ENCODE data around the gene ARHGEF7. TPM values are rescaled to one million over a fixed set of nuclear protein-coding genes. Genes with fewer than 3 reads are reported as not detected.
A peak's percentile ranks its signal among the peaks of the same experiment; 100 is the strongest.

The ARHGEF7 gene
- total RNA-seq, 2 experiments from 2014 or later, result 67.0 to 71.2 TPM

DNA sequence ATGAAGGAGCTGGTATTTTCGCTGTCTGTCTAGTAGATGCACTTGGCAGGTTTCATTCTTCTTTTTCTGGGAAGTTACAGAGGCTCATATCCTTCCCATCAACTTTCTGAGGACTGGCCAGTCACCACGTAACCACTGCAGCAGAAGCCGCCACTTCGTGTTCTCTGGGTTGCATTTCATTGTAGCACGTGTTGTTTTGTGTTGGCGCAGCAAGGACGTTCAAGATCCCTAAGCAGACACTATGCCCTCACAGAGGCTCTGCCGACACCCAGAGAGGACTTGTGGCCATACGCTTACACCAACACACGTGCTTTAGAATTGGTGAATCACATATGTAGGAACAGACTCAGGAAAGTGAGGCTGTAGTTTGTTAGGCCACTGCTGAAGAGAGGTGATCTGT, 163.1 kb downstream of the ARHGEF7 start:
- intact Hi-C loops (cut with micrococcal nuclease), result no loop called here
- no peak for DNase-seq
- Mint-ChIP-seq H3K36me3 (ENCODE audit: low read depth) (peaks cover 43% of the 10 kb centered on the region), H3K27me3 (no peaks in the 10 kb centered on the region), H3K9me3 (no peaks in the 10 kb centered on the region), H3K27ac (no peak overlapping the region), H3K4me3 (no peak overlapping the region), H3K4me1 (ENCODE audit: low read depth) (peaks cover 19% of the 10 kb centered on the region)
- ATAC-seq, result no peak
- TF ChIP-seq, protein P1, sequence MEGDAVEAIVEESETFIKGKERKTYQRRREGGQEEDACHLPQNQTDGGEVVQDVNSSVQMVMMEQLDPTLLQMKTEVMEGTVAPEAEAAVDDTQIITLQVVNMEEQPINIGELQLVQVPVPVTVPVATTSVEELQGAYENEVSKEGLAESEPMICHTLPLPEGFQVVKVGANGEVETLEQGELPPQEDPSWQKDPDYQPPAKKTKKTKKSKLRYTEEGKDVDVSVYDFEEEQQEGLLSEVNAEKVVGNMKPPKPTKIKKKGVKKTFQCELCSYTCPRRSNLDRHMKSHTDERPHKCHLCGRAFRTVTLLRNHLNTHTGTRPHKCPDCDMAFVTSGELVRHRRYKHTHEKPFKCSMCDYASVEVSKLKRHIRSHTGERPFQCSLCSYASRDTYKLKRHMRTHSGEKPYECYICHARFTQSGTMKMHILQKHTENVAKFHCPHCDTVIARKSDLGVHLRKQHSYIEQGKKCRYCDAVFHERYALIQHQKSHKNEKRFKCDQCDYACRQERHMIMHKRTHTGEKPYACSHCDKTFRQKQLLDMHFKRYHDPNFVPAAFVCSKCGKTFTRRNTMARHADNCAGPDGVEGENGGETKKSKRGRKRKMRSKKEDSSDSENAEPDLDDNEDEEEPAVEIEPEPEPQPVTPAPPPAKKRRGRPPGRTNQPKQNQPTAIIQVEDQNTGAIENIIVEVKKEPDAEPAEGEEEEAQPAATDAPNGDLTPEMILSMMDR (IDR thresholded peaks at IDR 0.05), result no peak
- ChIA-PET CTCF (no interaction called here), POLR2A (no interaction called here)

- Mint-ChIP-seq H3K27me3 (no peaks in the 10 kb centered on the region), H3K9me3 (no peaks in the 10 kb centered on the region), H3K4me1 (ENCODE audit: low read depth) (peaks cover 19% of the 10 kb centered on the region), H3K4me3 (no peak overlapping the region), H3K36me3 (ENCODE audit: low read depth) (peaks cover 49% of the 10 kb centered on the region), H3K27ac (peak overlapping the region; percentile 16)
- TF ChIP-seq, protein P1 (IDR thresholded peaks at IDR 0.05), result no peak
- CTCF ChIA-PET, result no interaction called here
- POLR2A ChIA-PET, result interaction anchor here (0.8 kb wide), 1 partner anchor 364 kb away, joined by 3 read pairs; the partner anchor contains the start of gene ANKRD10
- intact Hi-C loops (cut with micrococcal nuclease), result no loop called here
- ATAC-seq (no peak), DNase-seq (no peak)
These were observed 163.9 kb downstream of the ARHGEF7 start for GRCh38 chr13:111278743-111279652.

GRCh38 chr13:111280226-111280625, 165.1 kb downstream of the ARHGEF7 start:
- ATAC-seq (no peak), DNase-seq (no peak)
- intact Hi-C loops (cut with micrococcal nuclease), result no loop called here
- POLR2A ChIA-PET, result interaction anchor here (0.7 kb wide), 1 partner anchor 1085 kb away, joined by 3 read pairs; no protein-coding TSS in a partner anchor
- peaks cover 15% of the 10 kb centered on the region for H3K4me1 Mint-ChIP-seq (ENCODE audit: low read depth)
- H3K4me3 Mint-ChIP-seq, result no peak overlapping the region
- CTCF ChIA-PET, result interaction anchor here (0.6 to 1.4 kb wide), 2 partner anchors 50 to 212 kb away, joined by 3 to 7 read pairs; no protein-coding TSS in a partner anchor
- TF ChIP-seq, protein P1 (IDR thresholded peaks at IDR 0.05), result no peak
- H3K27me3 Mint-ChIP-seq, result no peaks in the 10 kb centered on the region
- no peak overlapping the region for H3K27ac Mint-ChIP-seq
- H3K9me3 Mint-ChIP-seq, result no peaks in the 10 kb centered on the region
- peaks cover 53% of the 10 kb centered on the region for H3K36me3 Mint-ChIP-seq (ENCODE audit: low read depth)

DNA sequence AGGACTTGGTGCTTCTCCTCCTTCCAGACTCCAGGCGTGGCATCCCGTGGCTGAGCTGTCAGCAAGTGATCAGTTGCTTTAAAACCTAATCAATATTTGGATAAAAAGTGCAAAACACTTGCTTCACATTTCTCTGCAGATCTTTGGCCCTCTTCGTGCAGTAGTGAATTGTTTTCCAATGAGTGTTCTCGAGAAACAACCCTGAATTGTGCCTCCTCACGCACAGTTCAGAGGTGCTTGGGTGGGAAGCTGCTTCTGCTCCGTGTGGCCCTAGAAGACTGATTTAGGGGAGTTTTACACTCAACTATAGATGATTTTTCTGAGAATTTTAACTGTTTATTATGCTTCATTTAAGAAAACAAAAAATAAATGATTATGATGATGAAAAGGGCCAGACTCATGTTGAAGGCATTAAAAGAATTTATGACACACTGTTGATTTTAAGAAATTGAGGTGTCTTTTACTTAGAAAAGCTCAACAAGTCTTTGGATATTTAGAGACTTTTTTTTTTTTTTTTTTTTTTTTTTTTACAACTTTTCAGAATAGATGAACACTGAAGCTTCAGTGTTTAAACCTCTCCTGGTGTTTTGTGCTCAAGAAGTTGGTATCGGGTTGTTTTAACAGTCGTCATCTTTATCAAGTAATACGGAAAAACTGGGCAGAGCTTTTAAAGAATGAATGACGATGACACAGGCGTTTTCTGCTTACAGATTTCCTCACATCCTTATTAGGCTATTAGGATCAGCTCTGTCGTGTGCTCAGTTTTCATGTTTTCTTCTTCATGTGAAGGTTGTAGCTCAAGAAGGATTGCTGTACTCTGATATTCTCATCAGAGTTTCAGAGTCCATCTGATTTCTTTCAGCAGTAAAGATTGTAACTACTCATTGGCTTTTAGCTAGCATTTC, 165.8 kb downstream of the ARHGEF7 start:
- Mint-ChIP-seq H3K27me3 (no peaks in the 10 kb centered on the region), H3K27ac (peak overlapping the region; percentile 34), H3K9me3 (no peaks in the 10 kb centered on the region), H3K4me1 (ENCODE audit: low read depth) (peaks cover 8% of the 10 kb centered on the region), H3K4me3 (no peak overlapping the region), H3K36me3 (ENCODE audit: low read depth) (peaks cover 46% of the 10 kb centered on the region)
- CTCF ChIA-PET, result interaction anchor here (1.4 kb wide), 1 partner anchor 213 kb away, joined by 7 read pairs; no protein-coding TSS in a partner anchor
- TF ChIP-seq, protein P1 (IDR thresholded peaks at IDR 0.05), result no peak
- intact Hi-C loops (cut with micrococcal nuclease), result no loop called here
- POLR2A ChIA-PET, result no interaction called here
- DNase-seq (no peak), ATAC-seq (no peak)

Measured in activated CD8-positive, alpha-beta T cell treated with anti-CD3 and anti-CD28 coated beads for 36 hours (primary cell).